ENCODE results near the gene IVNS1ABP. TPM values are rescaled to one million over a fixed set of nuclear protein-coding genes. Genes with fewer than 3 reads are reported as not detected.

Gene IVNS1ABP
- total and polyA plus RNA-seq, 12 donors = 26.0 to 132 (median 64.2) TPM

DNA sequence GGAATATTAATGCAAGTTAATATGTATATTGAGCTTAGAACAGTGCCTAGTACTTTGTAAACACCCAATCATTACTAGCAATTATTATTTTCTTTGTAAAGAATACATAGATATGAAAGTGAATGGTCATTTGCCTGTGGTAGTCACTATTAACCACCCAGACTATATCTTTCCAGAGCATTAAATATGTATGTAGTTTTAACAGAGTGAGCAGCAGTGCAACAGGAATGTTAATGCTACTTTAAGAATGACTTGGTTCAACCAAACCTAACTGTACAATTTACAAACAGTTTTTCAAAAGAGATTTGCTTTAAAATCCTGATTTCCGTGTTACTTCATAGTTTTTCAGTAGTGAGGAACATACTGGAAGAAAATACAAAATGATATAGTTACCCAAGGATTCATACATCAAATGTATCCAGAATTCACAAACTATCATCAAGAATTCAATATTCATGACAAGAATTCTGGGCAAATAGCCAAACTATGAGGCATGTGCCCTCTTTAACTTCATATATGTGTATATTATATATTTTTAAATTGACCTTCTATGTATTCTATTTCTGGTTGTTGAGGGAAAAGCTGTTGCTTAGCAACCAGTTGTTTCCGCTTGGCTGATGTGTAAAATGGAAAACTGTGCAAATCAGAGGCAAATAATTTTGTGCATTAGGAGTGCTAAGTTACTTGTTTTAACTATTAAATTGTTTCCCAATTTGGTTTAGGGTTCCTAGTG lies 34.9 kb upstream of the IVNS1ABP start:
- WGBS, 2 donors = 76 to 83% methylated on average over 2 of the region's 2 CpGs
- Histone ChIP-seq H3K9me3 (no peaks in the 10 kb centered on the region), H3K36me3 (no peaks in the 10 kb centered on the region), H3K27me3 (no peaks in the 10 kb centered on the region), H3K4me1 (peaks cover 0 to 5% (median 0%) of the 10 kb centered on the region in 9 donors), H3K4me3 (no peak overlapping the region), H3K27ac (no peak overlapping the region)
- intact Hi-C loops (cut with DNase I) = no loop called here
- TF ChIP-seq CTCF (IDR thresholded peaks at IDR 0.05) = no peak
- no peak for ATAC-seq
- DNase-seq = no peak

DNA sequence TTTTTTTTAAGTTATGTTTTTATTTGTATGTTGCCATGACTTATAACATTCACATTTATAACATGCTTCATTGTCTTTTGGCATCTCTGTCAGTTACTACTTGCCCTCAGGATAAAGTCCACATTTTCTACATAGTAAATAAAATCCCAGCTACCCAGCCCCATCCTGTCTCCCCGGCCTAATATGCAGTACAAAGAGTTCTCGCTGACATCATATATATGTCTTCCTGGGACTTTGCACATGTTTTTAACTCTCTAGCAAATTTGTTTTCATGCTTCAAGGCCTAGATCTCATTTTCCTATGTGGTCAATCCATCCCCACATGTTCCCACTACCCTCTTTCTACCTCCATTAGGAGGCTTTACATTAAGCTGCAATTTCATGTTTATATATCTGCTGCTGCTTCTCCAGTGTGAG lies 33.0 kb upstream of the IVNS1ABP start:
- WGBS, 2 donors = 71 to 72% methylated on average over 2 of the region's 2 CpGs
- Histone ChIP-seq H3K9me3 (no peaks in the 10 kb centered on the region), H3K36me3 (no peaks in the 10 kb centered on the region), H3K27me3 (no peaks in the 10 kb centered on the region), H3K4me1 (peaks cover 0 to 15% (median 0%) of the 10 kb centered on the region in 9 donors), H3K27ac (no peak overlapping the region), H3K4me3 (no peak overlapping the region)
- ATAC-seq (no peak), DNase-seq (no peak)
- TF ChIP-seq CTCF (IDR thresholded peaks at IDR 0.05) = no peak
- intact Hi-C loops (cut with DNase I) = no loop called here

DNA sequence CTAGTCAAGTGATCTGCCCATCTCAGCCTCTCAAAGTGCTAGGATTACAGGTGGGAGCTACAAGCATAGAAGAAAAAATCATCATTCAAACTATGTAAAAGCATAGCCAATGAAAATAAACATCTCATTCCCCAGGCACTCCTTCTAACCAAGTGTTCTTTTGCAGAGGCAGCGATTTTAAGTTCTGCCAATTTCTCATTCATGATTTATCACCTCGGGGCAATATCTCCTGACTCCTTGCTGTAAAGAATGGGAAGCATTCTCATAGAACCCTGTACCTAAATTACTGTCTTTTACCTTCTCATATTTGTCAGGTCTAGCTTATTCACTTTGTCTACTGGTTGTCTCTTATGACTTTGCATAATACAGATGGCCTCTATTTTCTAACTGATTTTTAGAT lies 32.5 kb upstream of the IVNS1ABP start:
- intact Hi-C loops (cut with DNase I) = no loop called here
- Histone ChIP-seq H3K4me1 (peaks cover 0 to 15% (median 0%) of the 10 kb centered on the region in 9 donors), H3K9me3 (no peaks in the 10 kb centered on the region), H3K36me3 (no peaks in the 10 kb centered on the region), H3K27me3 (no peaks in the 10 kb centered on the region), H3K4me3 (no peak overlapping the region), H3K27ac (no peak overlapping the region)
- TF ChIP-seq CTCF (IDR thresholded peaks at IDR 0.05) = no peak
- WGBS, 2 donors = 80 to 84% methylated on average over 2 of the region's 2 CpGs
- no peak for DNase-seq
- ATAC-seq = no peak

- WGBS, 2 donors = 96 to 100% methylated on average over 1 of the region's 1 CpG
- no peak overlapping the region for H3K27ac ChIP-seq
- no peak for TF ChIP-seq CTCF (IDR thresholded peaks at IDR 0.05)
- H3K36me3 ChIP-seq = no peaks in the 10 kb centered on the region
- DNase-seq (no peak), ATAC-seq (no peak)
- H3K9me3 ChIP-seq = no peaks in the 10 kb centered on the region
- intact Hi-C loops (cut with DNase I) = no loop called here
- H3K4me1 ChIP-seq = peaks cover 0 to 15% (median 0%) of the 10 kb centered on the region in 9 donors
- no peak overlapping the region for H3K4me3 ChIP-seq
- no peaks in the 10 kb centered on the region for H3K27me3 ChIP-seq
Observed at GRCh38 chr1:185348985-185349384, 31.9 kb upstream of the IVNS1ABP start.

Measured in heart right ventricle (tissue), 16 donors.